GM19372 (cell line): ENCODE data around the gene PRPF6.

Source experiments
- ATAC-seq: cut with Tn5 transposase; IDR thresholded peaks from one replicate; pipeline ENCODE4 v1.9.1; 2021; ENCODE audit warnings: mild to moderate bottlenecking, low read depth, moderate library complexity; ENCODE audit not compliant: unreplicated experiment

The PRPF6 gene

GRCh38 chr20:64072498-64073063 is 91.6 kb downstream of the PRPF6 start:
- ATAC-seq: no peak

GRCh38 chr20:64073476-64074183 is 92.7 kb downstream of the PRPF6 start:
- no peak for ATAC-seq

GRCh38 chr20:64074184-64074789 is 93.4 kb downstream of the PRPF6 start:
- ATAC-seq: no peak

- ATAC-seq: no peak
These were observed 94.0 kb downstream of the PRPF6 start for GRCh38 chr20:64074963-64075362.

GRCh38 chr20:64075556-64075955 is 94.6 kb downstream of the PRPF6 start:
- no peak for ATAC-seq

GRCh38 chr20:64076061-64076997 is 95.4 kb downstream of the PRPF6 start:
- ATAC-seq: no peak

- no peak for ATAC-seq
These were observed 96.2 kb downstream of the PRPF6 start for GRCh38 chr20:64077094-64077493.

- no peak for ATAC-seq
These were observed 96.6 kb downstream of the PRPF6 start for GRCh38 chr20:64077541-64077875.

- ATAC-seq: no peak
These were observed 97.1 kb downstream of the PRPF6 start for GRCh38 chr20:64077876-64078551.

GRCh38 chr20:64078934-64079272 is 98.0 kb downstream of the PRPF6 start:
- ATAC-seq: no peak

- no peak for ATAC-seq
These were observed 98.5 kb downstream of the PRPF6 start, which contains the start of gene RGS19 for GRCh38 chr20:64079273-64080012. Gene RGS19, minus strand, starts transcription at chr20:64079518. Its CDS starts 2,632 bp downstream, at chr20:64076886.

GRCh38 chr20:64080013-64080812 is 99.3 kb downstream of the PRPF6 start, which contains the start of gene OPRL1:
Gene OPRL1, plus strand, starts transcription at chr20:64080082. Its CDS starts 12,639 bp downstream, at chr20:64092721.
- no peak for ATAC-seq

- no peak for ATAC-seq
These were observed 100.1 kb downstream of the PRPF6 start for GRCh38 chr20:64080813-64081623.

GRCh38 chr20:64081624-64081964 is 100.7 kb downstream of the PRPF6 start:
- ATAC-seq: no peak

GRCh38 chr20:64082126-64082731 is 101.3 kb downstream of the PRPF6 start:
- no peak for ATAC-seq
